ENCODE measurements around the gene USP47. TPM values are rescaled to one million over a fixed set of nuclear protein-coding genes. Genes with fewer than 3 reads are reported as not detected.

The USP47 gene
- total RNA-seq, 1 experiment from 2014 or later, result 50.4 TPM

DNA sequence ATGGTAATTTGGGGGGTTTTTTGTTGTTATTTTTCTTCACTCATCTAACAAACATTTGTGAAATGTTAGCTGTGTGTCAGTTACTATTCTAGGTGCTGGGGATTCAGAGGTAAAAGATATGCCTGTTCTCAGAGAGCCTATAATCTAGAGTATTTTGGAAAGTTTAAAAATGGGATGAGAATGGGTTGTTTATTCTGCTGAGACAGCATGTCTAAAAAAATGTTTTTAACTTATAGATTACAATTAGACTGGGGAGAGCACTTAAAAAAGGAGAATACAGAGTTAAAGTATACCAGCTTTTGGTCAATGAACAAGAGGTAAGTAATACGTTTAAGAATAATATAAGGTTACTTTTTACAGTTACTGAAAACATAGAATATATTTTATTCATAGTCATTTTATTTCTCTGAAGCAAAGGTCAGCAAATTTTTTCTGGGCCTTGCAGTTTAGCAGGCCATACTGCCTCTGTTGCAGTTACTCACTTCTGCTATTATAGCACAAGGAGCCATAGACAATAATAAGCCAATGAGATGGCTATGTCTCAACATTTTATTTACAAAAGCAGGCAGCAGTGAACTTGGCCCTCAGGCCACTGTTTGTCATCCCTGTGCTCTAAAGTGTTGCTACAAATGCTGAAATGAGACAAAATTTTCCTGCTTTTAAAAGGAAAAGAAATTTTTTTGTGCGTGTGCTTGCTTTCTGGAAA lies 106.6 kb downstream of the USP47 start:
- no TSS peak for BruUV-seq (replicated peaks)
- ChIA-PET CTCF (interaction anchor here (1.1 to 2.2 kb wide), 2 partner anchors 18 to 96 kb away, joined by 3 to 5 read pairs; no protein-coding TSS in a partner anchor), POLR2A (no interaction called here)
- Mint-ChIP-seq H3K4me3 (ENCODE audit: unreplicated experiment) (no peak overlapping the region), H3K36me3 (ENCODE audit: insufficient read depth, unreplicated experiment) (peaks cover 65% of the 10 kb centered on the region), H3K4me1 (ENCODE audit: low read depth, unreplicated experiment) (peaks cover 7% of the 10 kb centered on the region), H3K27ac (ENCODE audit: unreplicated experiment) (no peak overlapping the region), H3K27me3 (ENCODE audit: insufficient read depth, unreplicated experiment) (no peaks in the 10 kb centered on the region), H3K9me3 (ENCODE audit: unreplicated experiment) (no peaks in the 10 kb centered on the region)
- TF ChIP-seq, protein P1, sequence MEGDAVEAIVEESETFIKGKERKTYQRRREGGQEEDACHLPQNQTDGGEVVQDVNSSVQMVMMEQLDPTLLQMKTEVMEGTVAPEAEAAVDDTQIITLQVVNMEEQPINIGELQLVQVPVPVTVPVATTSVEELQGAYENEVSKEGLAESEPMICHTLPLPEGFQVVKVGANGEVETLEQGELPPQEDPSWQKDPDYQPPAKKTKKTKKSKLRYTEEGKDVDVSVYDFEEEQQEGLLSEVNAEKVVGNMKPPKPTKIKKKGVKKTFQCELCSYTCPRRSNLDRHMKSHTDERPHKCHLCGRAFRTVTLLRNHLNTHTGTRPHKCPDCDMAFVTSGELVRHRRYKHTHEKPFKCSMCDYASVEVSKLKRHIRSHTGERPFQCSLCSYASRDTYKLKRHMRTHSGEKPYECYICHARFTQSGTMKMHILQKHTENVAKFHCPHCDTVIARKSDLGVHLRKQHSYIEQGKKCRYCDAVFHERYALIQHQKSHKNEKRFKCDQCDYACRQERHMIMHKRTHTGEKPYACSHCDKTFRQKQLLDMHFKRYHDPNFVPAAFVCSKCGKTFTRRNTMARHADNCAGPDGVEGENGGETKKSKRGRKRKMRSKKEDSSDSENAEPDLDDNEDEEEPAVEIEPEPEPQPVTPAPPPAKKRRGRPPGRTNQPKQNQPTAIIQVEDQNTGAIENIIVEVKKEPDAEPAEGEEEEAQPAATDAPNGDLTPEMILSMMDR (IDR thresholded peaks at IDR 0.05; ENCODE audit: insufficient read depth in 1 of 2, low read depth in 1 of 2, low read length in 1 of 2, severe bottlenecking in 1 of 2, unreplicated experiment in 1 of 2), result no peak
- no peaks in the 10 kb centered on the region for H3K4me1 ChIP-seq
- no peaks in the 10 kb centered on the region for H3K9me3 ChIP-seq
- peaks cover 1% of the 10 kb centered on the region; the same call in 1 of the 2 replicates for H3K36me3 ChIP-seq (ENCODE audit: control insufficient read depth, insufficient read depth, low read length)
- intact Hi-C loops (cut with micrococcal nuclease; ENCODE audit: unreplicated experiment), result no loop called here
- H3K27me3 ChIP-seq (replicated peaks; ENCODE audit: control insufficient read depth, insufficient read depth, low read length), result no peaks in the 10 kb centered on the region
- no peak overlapping the region for H3K4me3 ChIP-seq (ENCODE audit: low read depth, low read length)
- no peak for DNase-seq

DNA sequence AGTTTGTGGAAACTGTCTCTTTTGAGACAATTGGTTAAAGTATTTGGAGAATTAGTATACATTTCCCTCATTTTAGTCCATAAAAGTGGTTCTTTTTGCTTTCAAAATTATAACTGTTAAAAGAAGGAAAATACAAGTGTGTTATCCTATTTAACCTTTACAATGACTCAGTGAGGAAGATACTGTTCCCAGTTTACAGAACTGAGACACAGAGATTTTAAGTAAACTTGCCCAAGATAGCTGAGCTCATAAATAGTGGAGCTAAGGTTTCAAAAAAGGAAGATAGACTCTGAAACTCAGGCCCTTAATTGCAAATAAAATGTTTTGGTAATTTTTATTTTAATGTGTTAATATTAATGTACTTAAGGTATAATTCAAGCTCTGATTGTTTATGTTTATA lies 107.7 kb downstream of the USP47 start:
- Mint-ChIP-seq H3K27ac (ENCODE audit: unreplicated experiment) (no peak overlapping the region), H3K4me1 (ENCODE audit: low read depth, unreplicated experiment) (peaks cover 7% of the 10 kb centered on the region), H3K9me3 (ENCODE audit: unreplicated experiment) (no peaks in the 10 kb centered on the region), H3K27me3 (ENCODE audit: insufficient read depth, unreplicated experiment) (no peaks in the 10 kb centered on the region), H3K4me3 (ENCODE audit: unreplicated experiment) (no peak overlapping the region), H3K36me3 (ENCODE audit: insufficient read depth, unreplicated experiment) (peaks cover 68% of the 10 kb centered on the region)
- ChIA-PET CTCF (no interaction called here), POLR2A (no interaction called here)
- TF ChIP-seq, protein P1 (IDR thresholded peaks at IDR 0.05; ENCODE audit: insufficient read depth in 1 of 2, low read depth in 1 of 2, low read length in 1 of 2, severe bottlenecking in 1 of 2, unreplicated experiment in 1 of 2), result no peak
- no TSS peak for BruUV-seq (replicated peaks)
- Histone ChIP-seq H3K36me3 (ENCODE audit: control insufficient read depth, insufficient read depth, low read length) (peaks cover 1% of the 10 kb centered on the region; the same call in 1 of the 2 replicates), H3K27me3 (replicated peaks; ENCODE audit: control insufficient read depth, insufficient read depth, low read length) (no peaks in the 10 kb centered on the region), H3K4me3 (ENCODE audit: low read depth, low read length) (no peak overlapping the region), H3K4me1 (no peaks in the 10 kb centered on the region), H3K9me3 (no peaks in the 10 kb centered on the region)
- DNase-seq, result no peak
- intact Hi-C loops (cut with micrococcal nuclease; ENCODE audit: unreplicated experiment), result no loop called here

DNA sequence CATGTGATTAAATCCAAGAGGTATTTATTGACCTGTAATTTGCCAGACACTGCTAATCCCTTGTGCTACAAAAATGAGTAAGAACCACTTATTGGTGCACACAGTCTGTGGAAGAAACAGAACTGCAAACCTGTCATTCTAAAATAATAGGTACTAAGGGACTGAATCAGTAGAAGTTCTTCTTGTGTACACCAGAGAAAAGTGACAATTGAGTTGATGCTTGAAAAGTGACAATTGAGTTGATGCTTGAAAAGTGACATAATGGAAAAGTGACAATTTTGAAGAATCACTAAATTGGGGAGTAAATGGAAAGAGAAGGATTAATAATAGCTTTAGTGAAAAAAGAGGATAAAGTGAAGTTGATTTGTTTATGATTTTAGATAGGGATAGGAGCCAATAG lies 110.3 kb downstream of the USP47 start:
- H3K4me3 ChIP-seq (ENCODE audit: low read depth, low read length), result no peak overlapping the region
- TF ChIP-seq, protein P1 (IDR thresholded peaks at IDR 0.05; ENCODE audit: insufficient read depth in 1 of 2, low read depth in 1 of 2, low read length in 1 of 2, severe bottlenecking in 1 of 2, unreplicated experiment in 1 of 2), result no peak
- no peaks in the 10 kb centered on the region for H3K4me1 ChIP-seq
- H3K4me1 Mint-ChIP-seq (ENCODE audit: low read depth, unreplicated experiment), result peaks cover 7% of the 10 kb centered on the region
- H3K36me3 Mint-ChIP-seq (ENCODE audit: insufficient read depth, unreplicated experiment), result peaks cover 64% of the 10 kb centered on the region
- DNase-seq, result no peak
- H3K9me3 ChIP-seq, result no peaks in the 10 kb centered on the region
- ChIA-PET CTCF (no interaction called here), POLR2A (no interaction called here)
- H3K4me3 Mint-ChIP-seq (ENCODE audit: unreplicated experiment), result no peak overlapping the region
- no TSS peak for BruUV-seq (replicated peaks)
- intact Hi-C loops (cut with micrococcal nuclease; ENCODE audit: unreplicated experiment), result no loop called here
- no peaks in the 10 kb centered on the region for H3K27me3 ChIP-seq (replicated peaks; ENCODE audit: control insufficient read depth, insufficient read depth, low read length)
- no peak overlapping the region for H3K27ac Mint-ChIP-seq (ENCODE audit: unreplicated experiment)
- no peaks in the 10 kb centered on the region for H3K27me3 Mint-ChIP-seq (ENCODE audit: insufficient read depth, unreplicated experiment)
- peaks cover 1% of the 10 kb centered on the region; the same call in 1 of the 2 replicates for H3K36me3 ChIP-seq (ENCODE audit: control insufficient read depth, insufficient read depth, low read length)
- no peaks in the 10 kb centered on the region for H3K9me3 Mint-ChIP-seq (ENCODE audit: unreplicated experiment)
